Type B pancreatic cell (in vitro differentiated cells): Measurements from ENCODE around the gene CREM. TPM values are rescaled to one million over a fixed set of nuclear protein-coding genes. Genes with fewer than 3 reads are reported as not detected.

ENCODE experiments used
- DNase-seq: peaks from one replicate; pipeline ENCODE4 v3.0.0; 2021; ENCODE audit warnings: mixed read lengths; ENCODE audit not compliant: unreplicated experiment; ENCODE audit errors: extremely low spot score
- H3K27ac Mint-ChIP-seq: 2 replicates; pipeline ENCODE4 v1.8.0; 2021; ENCODE audit warnings: mild to moderate bottlenecking, mixed read lengths
- H3K27me3 Mint-ChIP-seq: 2 replicates; pipeline ENCODE4 v1.8.0; 2021; ENCODE audit warnings: mixed read lengths
- H3K36me3 Mint-ChIP-seq: 2 replicates; pipeline ENCODE4 v1.8.0; 2021; ENCODE audit warnings: mixed read lengths
- H3K4me1 Mint-ChIP-seq: one replicate; pipeline ENCODE4 v1.8.0; 2021; ENCODE audit warnings: mixed read lengths; ENCODE audit not compliant: unreplicated experiment
- H3K4me3 Mint-ChIP-seq: 2 replicates; pipeline ENCODE4 v1.8.0; 2021; ENCODE audit warnings: mild to moderate bottlenecking, mixed read lengths
- H3K9me3 Mint-ChIP-seq: 2 replicates; pipeline ENCODE4 v1.8.0; 2021; ENCODE audit warnings: mixed read lengths
- CTCF ChIP-seq: fragments of 200-600 bp; sonication (generic); conservative IDR thresholded peaks from 2 replicates; pipeline ENCODE4 v1.5.0; 2021; ENCODE audit warnings: antibody characterized with exemption, mild to moderate bottlenecking
- total RNA-seq: library from RNA; stranded (reverse); gene quantifications from 2 replicates; pipeline ENCODE4 v1.2.1, GENCODE V29; 2021; ENCODE audit warnings: low replicate concordance

CREM gene
- total RNA-seq, 1 donor from 2014 or later: 26.9 TPM

GRCh38 chr10:35219891-35220890 is 93.5 kb downstream of the CREM start:
- H3K9me3 Mint-ChIP-seq: no peaks in the 10 kb centered on the region
- H3K36me3 Mint-ChIP-seq: no peaks in the 10 kb centered on the region
- H3K4me1 Mint-ChIP-seq: peaks cover 14% of the 10 kb centered on the region
- TF ChIP-seq CTCF: no peak
- no peaks in the 10 kb centered on the region for H3K27me3 Mint-ChIP-seq
- no peak overlapping the region for H3K27ac Mint-ChIP-seq
- no peak overlapping the region for H3K4me3 Mint-ChIP-seq
- DNase-seq: no peak

- peaks cover 14% of the 10 kb centered on the region for H3K4me1 Mint-ChIP-seq
- H3K4me3 Mint-ChIP-seq: no peak overlapping the region
- no peaks in the 10 kb centered on the region for H3K27me3 Mint-ChIP-seq
- TF ChIP-seq CTCF: no peak
- no peaks in the 10 kb centered on the region for H3K9me3 Mint-ChIP-seq
- H3K27ac Mint-ChIP-seq: no peak overlapping the region
- no peak for DNase-seq
- no peaks in the 10 kb centered on the region for H3K36me3 Mint-ChIP-seq
Observed at GRCh38 chr10:35223016-35223415, 96.4 kb downstream of the CREM start.

GRCh38 chr10:35224045-35224740 is 97.5 kb downstream of the CREM start:
- Mint-ChIP-seq H3K9me3 (no peaks in the 10 kb centered on the region), H3K36me3 (no peaks in the 10 kb centered on the region), H3K4me1 (peaks cover 7% of the 10 kb centered on the region), H3K27ac (no peak overlapping the region), H3K4me3 (no peak overlapping the region), H3K27me3 (no peaks in the 10 kb centered on the region)
- DNase-seq: no peak
- TF ChIP-seq CTCF: no peak

- no peak for DNase-seq
- H3K36me3 Mint-ChIP-seq: no peaks in the 10 kb centered on the region
- H3K9me3 Mint-ChIP-seq: no peaks in the 10 kb centered on the region
- no peaks in the 10 kb centered on the region for H3K27me3 Mint-ChIP-seq
- no peak for TF ChIP-seq CTCF
- H3K27ac Mint-ChIP-seq: no peak overlapping the region
- peaks cover 2% of the 10 kb centered on the region for H3K4me1 Mint-ChIP-seq
- H3K4me3 Mint-ChIP-seq: no peak overlapping the region
Observed at GRCh38 chr10:35225204-35225603, 98.6 kb downstream of the CREM start.

- Mint-ChIP-seq H3K27me3 (no peaks in the 10 kb centered on the region), H3K4me3 (no peak overlapping the region), H3K27ac (no peak overlapping the region), H3K4me1 (no peaks in the 10 kb centered on the region), H3K9me3 (no peaks in the 10 kb centered on the region), H3K36me3 (no peaks in the 10 kb centered on the region)
- DNase-seq: no peak
- TF ChIP-seq CTCF: no peak
Observed at GRCh38 chr10:35226507-35226906, 99.9 kb downstream of the CREM start.
